SK-N-SH treated with all-trans-retinoic acid at 6 μM for 48 hours (cell line): ENCODE data around the gene PLIN1.

Source experiments
- ATAC-seq: fragments of 200-7000 bp; cut with Tn5 transposase; 3 replicates; pipeline ENCODE4 v1.9.1; 2020; ENCODE audit warnings: mild to moderate bottlenecking, moderate library complexity
- ARNTL ChIP-seq: fragments of 450-650 bp; formaldehyde crosslinking; IDR thresholded peaks from 2 replicates; pipeline ENCODE4 v1.5.0; 2020; ENCODE audit warnings: low read depth, mild to moderate bottlenecking, moderate library complexity, borderline replicate concordance
- BACH2 ChIP-seq: fragments of 250-450 bp; sonication (Bioruptor Pico); IDR thresholded peaks from 2 replicates; pipeline ENCODE4 v1.9.0; 2021; ENCODE audit warnings: mild to moderate bottlenecking, borderline replicate concordance
- CREB5 ChIP-seq: fragments of 250-450 bp; sonication (Bioruptor Pico); IDR thresholded peaks from 2 replicates; pipeline ENCODE4 v1.5.1; 2020; ENCODE audit warnings: low read depth, mild to moderate bottlenecking, moderate library complexity
- CSDC2 ChIP-seq: fragments of 250-450 bp; sonication (Bioruptor Pico); IDR thresholded peaks from 2 replicates; pipeline ENCODE4 v1.5.0; 2020; ENCODE audit warnings: mild to moderate bottlenecking, moderate library complexity
- ESRRG ChIP-seq: fragments of 250-450 bp; sonication (Bioruptor Pico); IDR thresholded peaks from 2 replicates; pipeline ENCODE4 v1.6.1; 2021; ENCODE audit warnings: mild to moderate bottlenecking
- GLIS3 ChIP-seq: fragments of 250-450 bp; sonication (Bioruptor Pico); IDR thresholded peaks from 2 replicates; pipeline ENCODE4 v1.5.0; 2020; ENCODE audit warnings: mild to moderate bottlenecking, moderate library complexity
- OSR1 ChIP-seq: fragments of 250-450 bp; sonication (Bioruptor Pico); IDR thresholded peaks from 2 replicates; pipeline ENCODE4 v1.8.0; 2022; ENCODE audit warnings: moderate library complexity, mild to moderate bottlenecking, inconsistent platforms
- PPARA ChIP-seq: fragments of 250-450 bp; sonication (Bioruptor Pico); IDR thresholded peaks from 2 replicates; pipeline ENCODE4 v1.5.0; 2020; ENCODE audit warnings: mild to moderate bottlenecking, borderline replicate concordance
- RARB ChIP-seq: fragments of 250-450 bp; sonication (Bioruptor Pico); IDR thresholded peaks from 2 replicates; pipeline ENCODE4 v1.8.0; 2021; ENCODE audit warnings: mild to moderate bottlenecking, moderate library complexity
- SNAI2 ChIP-seq: fragments of 250-450 bp; sonication (Bioruptor Pico); IDR thresholded peaks from 2 replicates; pipeline ENCODE4 v1.5.0; 2020; ENCODE audit warnings: mild to moderate bottlenecking, moderate library complexity
- TCF4 ChIP-seq: fragments of 250-450 bp; sonication (Bioruptor Pico); IDR thresholded peaks from 2 replicates; pipeline ENCODE4 v1.8.0; 2021; ENCODE audit warnings: mild to moderate bottlenecking, moderate library complexity, borderline replicate concordance
- TOX ChIP-seq: fragments of 250-450 bp; sonication (Bioruptor Pico); IDR thresholded peaks from 2 replicates; pipeline ENCODE4 v1.8.0; 2021; ENCODE audit warnings: mild to moderate bottlenecking, moderate library complexity, borderline replicate concordance
- ZC3H10 ChIP-seq: fragments of 250-450 bp; sonication (Bioruptor Pico); IDR thresholded peaks from 2 replicates; pipeline ENCODE4 v1.5.1; 2021; ENCODE audit warnings: mild to moderate bottlenecking, moderate library complexity
- ZFP3 ChIP-seq: fragments of 250-450 bp; sonication (Bioruptor Pico); IDR thresholded peaks from 2 replicates; pipeline ENCODE4 v1.5.0; 2020; ENCODE audit warnings: mild to moderate bottlenecking, moderate library complexity
- ZFP30 ChIP-seq: fragments of 450-650 bp; formaldehyde crosslinking; IDR thresholded peaks from 2 replicates; pipeline ENCODE4 v1.5.0; 2022; ENCODE audit warnings: mild to moderate bottlenecking, moderate library complexity
- ZNF565 ChIP-seq: fragments of 450-650 bp; formaldehyde crosslinking; conservative IDR thresholded peaks from 2 replicates; pipeline ENCODE4 v1.5.0; 2020; ENCODE audit warnings: low read depth, mild to moderate bottlenecking, moderate library complexity
- ZNF70 ChIP-seq: fragments of 450-650 bp; formaldehyde crosslinking; IDR thresholded peaks from 2 replicates; pipeline ENCODE4 v1.5.0; 2020; ENCODE audit warnings: mild to moderate bottlenecking, moderate library complexity
- TF ChIP-seq, protein P1 (sequence below): fragments of 250-450 bp; sonication (Bioruptor Pico); IDR thresholded peaks from 2 replicates; pipeline ENCODE4 v1.5.0; 2020; ENCODE audit warnings: mild to moderate bottlenecking, moderate library complexity
- TF ChIP-seq, protein P2 (sequence below): fragments of 250-450 bp; sonication (Bioruptor Pico); IDR thresholded peaks from 2 replicates; pipeline ENCODE4 v1.5.1; 2021; ENCODE audit warnings: mild to moderate bottlenecking, moderate library complexity
- TF ChIP-seq, protein P3 (sequence below): fragments of 250-450 bp; sonication (Bioruptor Pico); IDR thresholded peaks from 2 replicates; pipeline ENCODE4 v1.8.0; 2020; ENCODE audit warnings: mild to moderate bottlenecking, moderate library complexity, borderline replicate concordance
- TF ChIP-seq, protein P4 (sequence below): fragments of 250-450 bp; sonication (Bioruptor Pico); IDR thresholded peaks from 2 replicates; pipeline ENCODE4 v1.8.0; 2021; ENCODE audit warnings: low read depth, mild to moderate bottlenecking, moderate library complexity, borderline replicate concordance

The PLIN1 gene

GRCh38 chr15:89616228-89616627, 62.9 kb downstream of the PLIN1 start:
- ATAC-seq, result no peak
- no peak for TF ChIP-seq ESRRG (CRISPR knock-in tag)
- TF ChIP-seq OSR1, result no peak
- TF ChIP-seq ZNF565, result no peak
- TF ChIP-seq, protein P1, sequence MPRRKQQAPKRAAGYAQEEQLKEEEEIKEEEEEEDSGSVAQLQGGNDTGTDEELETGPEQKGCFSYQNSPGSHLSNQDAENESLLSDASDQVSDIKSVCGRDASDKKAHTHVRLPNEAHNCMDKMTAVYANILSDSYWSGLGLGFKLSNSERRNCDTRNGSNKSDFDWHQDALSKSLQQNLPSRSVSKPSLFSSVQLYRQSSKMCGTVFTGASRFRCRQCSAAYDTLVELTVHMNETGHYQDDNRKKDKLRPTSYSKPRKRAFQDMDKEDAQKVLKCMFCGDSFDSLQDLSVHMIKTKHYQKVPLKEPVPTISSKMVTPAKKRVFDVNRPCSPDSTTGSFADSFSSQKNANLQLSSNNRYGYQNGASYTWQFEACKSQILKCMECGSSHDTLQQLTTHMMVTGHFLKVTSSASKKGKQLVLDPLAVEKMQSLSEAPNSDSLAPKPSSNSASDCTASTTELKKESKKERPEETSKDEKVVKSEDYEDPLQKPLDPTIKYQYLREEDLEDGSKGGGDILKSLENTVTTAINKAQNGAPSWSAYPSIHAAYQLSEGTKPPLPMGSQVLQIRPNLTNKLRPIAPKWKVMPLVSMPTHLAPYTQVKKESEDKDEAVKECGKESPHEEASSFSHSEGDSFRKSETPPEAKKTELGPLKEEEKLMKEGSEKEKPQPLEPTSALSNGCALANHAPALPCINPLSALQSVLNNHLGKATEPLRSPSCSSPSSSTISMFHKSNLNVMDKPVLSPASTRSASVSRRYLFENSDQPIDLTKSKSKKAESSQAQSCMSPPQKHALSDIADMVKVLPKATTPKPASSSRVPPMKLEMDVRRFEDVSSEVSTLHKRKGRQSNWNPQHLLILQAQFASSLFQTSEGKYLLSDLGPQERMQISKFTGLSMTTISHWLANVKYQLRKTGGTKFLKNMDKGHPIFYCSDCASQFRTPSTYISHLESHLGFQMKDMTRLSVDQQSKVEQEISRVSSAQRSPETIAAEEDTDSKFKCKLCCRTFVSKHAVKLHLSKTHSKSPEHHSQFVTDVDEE, result no peak
- no peak for TF ChIP-seq BACH2 (CRISPR knock-in tag)
- TF ChIP-seq CSDC2, result no peak
- no peak for TF ChIP-seq ZFP30
- no peak for TF ChIP-seq TCF4
- no peak for TF ChIP-seq ZNF70
- no peak for TF ChIP-seq RARB

DNA sequence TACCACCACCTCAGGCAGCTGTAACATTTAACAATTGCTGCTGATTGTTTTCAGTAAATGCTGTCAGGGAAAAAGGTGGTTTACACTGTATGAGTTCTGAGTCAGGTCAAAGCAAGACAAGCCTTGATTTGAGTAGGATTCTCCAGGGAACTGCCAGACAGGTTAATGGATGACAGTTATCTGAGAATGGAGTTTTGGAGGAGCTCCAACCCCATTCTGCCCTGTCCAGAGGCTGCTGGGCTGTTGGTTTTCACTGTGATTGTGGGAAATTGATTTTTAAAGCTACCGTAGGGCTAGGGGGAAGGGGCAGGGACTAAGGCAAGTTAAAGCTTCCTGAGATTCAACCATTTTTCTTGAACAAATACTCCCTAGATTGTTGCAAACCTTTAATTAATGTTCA, 64.0 kb downstream of the PLIN1 start:
- no peak for ATAC-seq

More for the DNA sequence above, 64.0 kb downstream of the PLIN1 start:
- TF ChIP-seq RARB (no peak), ZFP3 (CRISPR knock-in tag) (no peak), ARNTL (CRISPR knock-in tag) (no peak), SNAI2 (CRISPR knock-in tag) (no peak), BACH2 (CRISPR knock-in tag) (no peak), TCF4 (no peak), CREB5 (no peak), ZNF70 (no peak), PPARA (CRISPR knock-in tag) (no peak), GLIS3 (CRISPR knock-in tag) (no peak), TOX (CRISPR knock-in tag) (no peak), ZC3H10 (CRISPR knock-in tag) (no peak)
- TF ChIP-seq, protein P2, sequence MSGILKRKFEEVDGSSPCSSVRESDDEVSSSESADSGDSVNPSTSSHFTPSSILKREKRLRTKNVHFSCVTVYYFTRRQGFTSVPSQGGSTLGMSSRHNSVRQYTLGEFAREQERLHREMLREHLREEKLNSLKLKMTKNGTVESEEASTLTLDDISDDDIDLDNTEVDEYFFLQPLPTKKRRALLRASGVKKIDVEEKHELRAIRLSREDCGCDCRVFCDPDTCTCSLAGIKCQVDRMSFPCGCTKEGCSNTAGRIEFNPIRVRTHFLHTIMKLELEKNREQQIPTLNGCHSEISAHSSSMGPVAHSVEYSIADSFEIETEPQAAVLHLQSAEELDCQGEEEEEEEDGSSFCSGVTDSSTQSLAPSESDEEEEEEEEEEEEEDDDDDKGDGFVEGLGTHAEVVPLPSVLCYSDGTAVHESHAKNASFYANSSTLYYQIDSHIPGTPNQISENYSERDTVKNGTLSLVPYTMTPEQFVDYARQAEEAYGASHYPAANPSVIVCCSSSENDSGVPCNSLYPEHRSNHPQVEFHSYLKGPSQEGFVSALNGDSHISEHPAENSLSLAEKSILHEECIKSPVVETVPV (CRISPR knock-in tag), result no peak
- TF ChIP-seq, protein P3, sequence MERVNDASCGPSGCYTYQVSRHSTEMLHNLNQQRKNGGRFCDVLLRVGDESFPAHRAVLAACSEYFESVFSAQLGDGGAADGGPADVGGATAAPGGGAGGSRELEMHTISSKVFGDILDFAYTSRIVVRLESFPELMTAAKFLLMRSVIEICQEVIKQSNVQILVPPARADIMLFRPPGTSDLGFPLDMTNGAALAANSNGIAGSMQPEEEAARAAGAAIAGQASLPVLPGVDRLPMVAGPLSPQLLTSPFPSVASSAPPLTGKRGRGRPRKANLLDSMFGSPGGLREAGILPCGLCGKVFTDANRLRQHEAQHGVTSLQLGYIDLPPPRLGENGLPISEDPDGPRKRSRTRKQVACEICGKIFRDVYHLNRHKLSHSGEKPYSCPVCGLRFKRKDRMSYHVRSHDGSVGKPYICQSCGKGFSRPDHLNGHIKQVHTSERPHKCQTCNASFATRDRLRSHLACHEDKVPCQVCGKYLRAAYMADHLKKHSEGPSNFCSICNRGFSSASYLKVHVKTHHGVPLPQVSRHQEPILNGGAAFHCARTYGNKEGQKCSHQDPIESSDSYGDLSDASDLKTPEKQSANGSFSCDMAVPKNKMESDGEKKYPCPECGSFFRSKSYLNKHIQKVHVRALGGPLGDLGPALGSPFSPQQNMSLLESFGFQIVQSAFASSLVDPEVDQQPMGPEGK (CRISPR knock-in tag), result no peak
- TF ChIP-seq, protein P1, result no peak
- TF ChIP-seq, protein P4, sequence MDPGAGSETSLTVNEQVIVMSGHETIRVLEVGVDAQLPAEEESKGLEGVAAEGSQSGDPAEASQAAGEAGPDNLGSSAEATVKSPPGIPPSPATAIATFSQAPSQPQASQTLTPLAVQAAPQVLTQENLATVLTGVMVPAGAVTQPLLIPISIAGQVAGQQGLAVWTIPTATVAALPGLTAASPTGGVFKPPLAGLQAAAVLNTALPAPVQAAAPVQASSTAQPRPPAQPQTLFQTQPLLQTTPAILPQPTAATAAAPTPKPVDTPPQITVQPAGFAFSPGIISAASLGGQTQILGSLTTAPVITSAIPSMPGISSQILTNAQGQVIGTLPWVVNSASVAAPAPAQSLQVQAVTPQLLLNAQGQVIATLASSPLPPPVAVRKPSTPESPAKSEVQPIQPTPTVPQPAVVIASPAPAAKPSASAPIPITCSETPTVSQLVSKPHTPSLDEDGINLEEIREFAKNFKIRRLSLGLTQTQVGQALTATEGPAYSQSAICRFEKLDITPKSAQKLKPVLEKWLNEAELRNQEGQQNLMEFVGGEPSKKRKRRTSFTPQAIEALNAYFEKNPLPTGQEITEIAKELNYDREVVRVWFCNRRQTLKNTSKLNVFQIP, result no peak
